Activated CD8-positive, alpha-beta memory T cell treated with anti-CD3 and anti-CD28 coated beads for 1 hour (primary cell): ENCODE data around the gene DDX10.

ENCODE experiments used
- DNase-seq, 2 donors: peaks; one replicate each; pipeline ENCODE4 v3.0.0-alpha.2; 2020; ENCODE audit warnings: low read depth in 1 of 2; ENCODE audit errors: extremely low read depth in 1 of 2

DDX10 gene

DNA sequence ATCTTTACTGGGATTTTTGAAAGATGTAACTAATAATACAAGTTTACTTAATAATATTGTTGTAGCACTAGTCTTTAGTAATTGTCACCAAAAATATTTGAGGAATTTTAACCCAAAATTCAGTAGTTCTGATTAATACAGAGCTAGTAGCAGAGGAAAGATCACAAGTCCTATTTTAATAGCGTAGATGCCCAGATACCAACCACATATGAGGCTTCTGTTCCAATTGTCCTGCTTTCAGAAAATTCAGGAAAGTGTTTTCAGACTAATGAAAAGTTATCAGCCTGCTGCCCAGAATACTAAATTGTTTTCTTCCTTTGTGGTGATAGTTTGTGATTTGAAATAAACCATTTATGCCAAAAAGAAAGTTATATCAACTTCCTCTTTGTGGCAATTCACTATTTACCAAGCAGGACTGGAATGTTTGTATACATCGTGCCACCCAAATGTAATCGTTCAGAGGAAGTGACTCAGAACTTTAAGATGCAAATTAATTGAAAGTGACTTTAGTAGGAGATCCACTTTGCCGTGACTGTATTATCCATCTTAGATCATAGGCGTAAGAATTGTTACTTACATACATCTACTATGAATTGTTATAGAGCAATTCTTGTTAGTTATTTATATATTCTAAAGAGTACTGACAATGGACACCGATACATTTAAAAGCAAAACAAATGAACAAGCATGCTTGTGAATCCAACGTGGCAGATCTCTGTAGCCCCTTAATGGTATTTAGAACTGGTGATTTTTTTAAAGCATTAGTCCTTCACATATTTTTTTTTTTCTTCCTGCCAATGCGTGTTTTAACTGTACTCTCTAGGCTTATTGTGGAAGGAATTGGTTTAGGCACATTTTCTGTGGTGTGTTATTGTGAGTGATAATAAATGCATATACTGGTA is 231.0 kb downstream of the DDX10 start:
- DNase-seq = no peak

DNA sequence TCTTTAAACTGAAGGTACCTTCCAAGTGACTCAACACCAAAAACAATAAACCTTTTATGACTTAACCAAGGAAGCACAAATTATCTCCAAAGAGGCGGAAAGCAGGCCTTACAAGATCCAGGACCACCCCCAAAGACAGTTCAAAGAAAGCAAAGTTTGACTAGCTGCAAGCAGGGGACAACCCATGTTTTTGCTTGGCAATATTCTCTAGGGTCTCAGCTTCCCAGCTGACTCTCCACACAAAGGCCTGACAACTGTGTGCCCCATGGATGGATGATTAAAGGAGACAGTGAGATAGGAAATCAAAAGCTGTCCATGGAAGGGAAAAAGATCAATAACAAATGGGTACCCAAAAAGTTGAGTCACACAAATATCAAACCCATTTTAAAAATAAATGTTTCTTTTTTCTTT is 232.2 kb downstream of the DDX10 start:
- DNase-seq = no peak

DNA sequence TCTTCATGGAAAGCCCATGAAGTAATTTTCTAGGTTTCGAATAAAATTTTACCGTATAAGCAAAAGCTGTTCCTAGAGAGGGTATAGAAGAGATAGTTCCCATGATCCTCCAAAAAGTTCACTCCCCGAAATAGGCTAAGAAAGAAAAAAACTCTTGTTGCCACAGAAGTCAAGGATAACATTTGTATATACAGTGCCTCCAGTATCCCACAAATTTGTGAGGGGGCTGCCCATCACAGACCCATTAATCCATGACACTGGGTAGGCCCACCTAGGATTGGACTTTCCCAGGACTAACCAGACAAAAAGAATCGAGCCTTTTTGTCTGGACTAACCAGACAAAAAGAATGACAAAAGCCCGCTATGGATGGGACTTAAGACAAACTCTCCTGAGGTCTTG is 233.0 kb downstream of the DDX10 start:
- DNase-seq = no peak

DNA sequence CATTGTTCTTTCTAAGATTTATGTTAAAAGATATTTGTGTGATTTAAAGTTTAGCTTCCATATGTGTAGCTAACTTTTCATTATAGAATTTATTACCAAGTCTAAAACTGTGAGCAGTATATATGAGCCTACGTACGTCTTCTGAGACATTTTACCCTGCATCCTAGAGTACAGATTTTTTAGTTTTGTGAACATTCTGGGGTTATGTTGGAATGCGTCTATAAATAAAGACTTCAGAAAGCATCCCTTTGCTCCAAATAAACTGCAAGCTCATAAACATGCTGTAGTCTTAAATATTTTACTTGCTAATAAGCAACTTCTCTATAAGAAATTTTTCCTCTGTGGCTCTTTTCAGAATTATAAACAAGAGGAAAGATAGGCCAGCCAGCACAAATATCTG is 236.5 kb downstream of the DDX10 start:
- no peak for DNase-seq

DNA sequence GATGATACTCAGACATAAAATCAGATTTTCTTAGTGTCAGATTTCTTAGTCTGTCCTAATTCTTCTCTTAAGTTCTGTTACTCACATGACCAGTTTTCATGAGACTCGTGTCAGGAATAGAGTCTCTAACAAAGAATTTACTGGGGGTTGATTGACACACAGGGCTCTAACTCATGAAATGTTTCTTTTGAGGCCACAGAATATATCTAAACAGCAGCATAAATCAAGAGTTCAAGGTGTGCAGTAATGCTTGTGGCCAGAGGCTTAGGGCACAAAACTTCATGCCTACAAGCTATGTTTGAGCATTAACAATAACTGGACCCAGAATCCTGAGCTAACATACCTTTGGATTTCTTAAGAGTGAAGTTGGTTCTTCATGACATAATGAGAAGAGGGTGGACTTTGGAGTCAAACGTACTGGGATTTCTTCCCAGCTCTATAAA is 237.2 kb downstream of the DDX10 start:
- DNase-seq = no peak

DNA sequence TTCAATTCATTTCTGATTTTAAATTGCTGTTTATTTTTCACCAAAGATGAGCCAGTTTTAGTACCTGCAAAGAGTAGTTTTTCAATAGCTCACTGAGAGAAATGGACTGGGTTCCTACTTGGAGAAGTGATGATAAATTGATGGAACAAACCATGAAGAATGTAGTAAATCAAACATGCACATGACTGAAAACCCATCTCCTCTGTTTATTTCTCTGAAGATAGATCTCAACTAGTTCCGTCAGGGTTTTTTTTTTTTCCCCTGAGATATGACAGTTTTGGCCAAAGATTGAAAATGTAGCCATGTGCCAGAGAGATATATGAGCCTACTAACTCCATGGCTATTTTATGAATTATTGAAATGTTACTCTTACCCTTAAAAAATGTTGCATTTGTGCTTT is 239.6 kb downstream of the DDX10 start:
- DNase-seq = no peak

DNA sequence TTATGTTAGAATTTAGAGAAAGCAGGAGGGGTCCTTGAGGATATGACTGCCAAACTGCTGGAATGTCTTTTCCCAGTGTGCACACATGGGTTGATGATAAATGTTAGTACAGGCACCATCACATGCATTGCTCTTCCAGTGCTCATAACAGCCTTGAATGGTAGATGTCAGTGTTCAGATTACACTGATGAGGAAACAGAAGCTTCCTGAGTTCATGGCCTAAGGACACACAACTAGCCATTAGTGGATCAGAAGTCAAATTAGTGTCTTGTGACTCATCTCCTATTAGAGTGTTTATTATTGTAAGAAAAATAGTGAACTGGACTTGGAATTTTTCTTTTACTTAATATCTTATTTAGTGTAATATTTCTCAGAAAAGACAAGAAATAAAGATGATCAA is 241.5 kb downstream of the DDX10 start:
- no peak for DNase-seq

DNA sequence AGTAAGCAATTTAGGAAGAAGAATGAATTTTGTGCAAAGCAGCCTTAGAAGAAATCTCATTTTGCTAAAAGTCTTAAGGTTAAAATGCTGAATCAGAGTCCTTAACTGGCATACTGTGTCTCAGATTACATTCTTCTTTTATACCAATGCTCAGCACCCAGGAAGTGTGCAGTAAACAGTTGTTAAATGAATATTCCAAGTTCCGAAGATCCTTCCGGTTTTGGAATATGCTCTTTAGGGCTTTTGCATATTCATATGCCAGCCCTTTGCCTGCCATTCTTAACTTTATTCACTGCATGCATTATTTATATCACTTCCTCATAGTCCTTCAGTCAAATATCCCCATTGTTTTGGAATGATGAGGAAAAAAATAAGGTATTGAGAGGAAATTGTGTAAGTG is 242.0 kb downstream of the DDX10 start:
- no peak for DNase-seq

DNA sequence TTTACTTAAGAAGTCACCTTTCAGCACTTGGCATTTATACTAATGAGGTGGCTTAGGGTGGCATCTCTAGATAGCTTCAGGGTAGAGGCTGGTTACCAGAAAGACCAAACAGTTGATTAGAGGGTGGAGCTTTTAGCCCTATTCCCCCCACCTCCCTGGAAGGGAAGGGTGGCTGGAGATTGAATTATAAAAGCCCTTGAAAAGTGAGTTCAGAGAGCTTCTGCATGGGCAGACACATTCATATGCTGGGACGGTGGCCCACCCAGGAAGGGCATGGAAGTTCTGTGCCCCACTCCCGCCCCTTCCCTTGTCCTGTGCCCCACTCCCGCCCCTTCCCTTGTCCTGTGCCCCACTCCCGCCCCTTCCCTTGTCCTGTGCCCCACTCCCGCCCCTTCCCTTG is 244.2 kb downstream of the DDX10 start:
- no peak for DNase-seq

DNA sequence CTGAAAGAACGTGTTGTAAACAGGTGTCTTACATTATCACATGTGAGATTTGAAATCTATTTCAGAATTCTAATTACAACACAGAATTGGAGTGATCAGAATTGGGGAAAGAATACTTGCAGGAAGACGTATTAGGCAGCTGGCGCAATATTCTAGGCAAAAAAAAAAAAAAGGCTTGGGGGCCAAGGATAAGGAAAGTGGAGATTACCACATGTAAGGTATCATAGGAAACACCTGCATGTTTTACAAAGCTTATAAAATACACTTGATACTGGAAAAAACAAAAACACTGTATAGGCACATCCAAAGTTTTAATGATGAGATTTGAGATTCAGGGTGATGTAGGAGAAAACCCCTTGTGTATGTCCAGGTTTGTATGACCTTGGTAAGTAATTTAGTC is 245.1 kb downstream of the DDX10 start:
- no peak for DNase-seq

DNA sequence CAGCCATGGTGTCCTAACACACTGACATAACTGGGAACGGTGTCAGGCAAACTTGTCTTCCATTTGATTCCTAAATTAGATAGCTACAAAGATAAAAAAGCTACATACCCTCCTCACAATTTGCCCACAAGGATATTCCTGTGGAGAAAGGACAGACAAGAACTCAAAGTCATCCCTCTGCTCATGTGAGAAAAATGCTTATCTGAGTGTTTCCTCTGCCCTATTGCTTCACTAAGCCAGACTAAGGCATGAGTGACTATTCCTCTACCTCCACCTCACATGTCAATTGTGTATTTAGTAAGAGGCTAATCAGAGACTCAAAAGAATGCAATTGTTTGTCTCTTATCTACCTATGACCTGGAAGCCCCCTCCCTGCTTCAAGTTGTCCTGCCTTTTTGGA is 247.7 kb downstream of the DDX10 start:
- no peak for DNase-seq

DNA sequence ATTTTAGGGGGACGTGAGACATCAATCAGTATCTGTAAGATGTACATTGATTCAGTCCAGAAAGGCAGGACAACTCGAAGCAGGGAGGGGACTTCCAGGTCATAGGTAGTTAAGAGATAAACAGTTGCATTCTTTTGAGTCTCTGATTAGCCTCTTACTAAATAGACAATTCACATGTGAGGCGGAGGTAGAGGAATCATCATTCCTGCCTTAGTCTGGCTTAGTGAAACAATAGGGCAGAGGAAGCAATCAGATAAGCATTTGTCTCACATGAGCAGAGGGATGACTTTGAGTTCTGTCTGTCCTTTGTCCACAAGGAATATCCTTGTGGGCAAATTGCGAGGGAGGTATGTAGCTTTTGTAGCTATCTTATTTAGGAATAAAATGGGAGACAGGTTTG is 248.3 kb downstream of the DDX10 start:
- no peak for DNase-seq

DNA sequence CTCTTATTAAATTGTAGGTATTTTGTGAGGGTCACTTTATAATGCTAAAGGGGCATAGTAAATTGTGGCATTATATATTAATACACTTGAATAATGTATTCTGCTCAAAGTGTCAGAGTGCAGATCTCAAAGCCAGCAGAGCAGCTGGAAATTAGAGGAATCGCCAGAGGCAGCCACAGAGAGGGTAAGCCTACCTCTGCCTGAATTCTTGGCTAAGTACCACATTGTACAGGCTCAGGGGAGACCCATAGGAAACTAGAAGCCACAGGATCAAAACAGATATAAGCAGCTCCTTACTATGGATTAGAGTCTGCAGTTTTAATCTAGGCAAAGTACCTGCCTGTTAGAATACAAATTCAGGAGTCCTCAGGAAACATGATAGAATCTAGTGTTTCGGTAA is 249.3 kb downstream of the DDX10 start:
- no peak for DNase-seq

DNA sequence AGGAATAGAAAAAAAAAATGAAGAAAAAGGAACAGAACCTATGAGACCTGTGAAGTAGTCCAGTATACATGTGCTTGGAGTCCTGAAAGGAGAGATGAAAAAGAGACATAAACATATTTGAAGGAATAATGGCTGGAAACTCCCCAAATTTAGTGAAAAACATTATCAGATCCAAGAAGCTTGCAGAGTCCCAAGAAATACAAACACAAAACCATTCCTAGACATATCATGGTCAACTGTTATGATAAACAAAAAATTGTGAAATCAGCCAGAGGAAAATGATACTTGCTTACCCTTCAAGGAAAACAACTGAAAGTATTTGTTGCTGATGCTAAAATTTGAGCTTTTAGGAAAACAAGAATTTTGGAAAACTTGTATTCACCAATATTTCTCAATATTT is 250.1 kb downstream of the DDX10 start:
- no peak for DNase-seq

DNA sequence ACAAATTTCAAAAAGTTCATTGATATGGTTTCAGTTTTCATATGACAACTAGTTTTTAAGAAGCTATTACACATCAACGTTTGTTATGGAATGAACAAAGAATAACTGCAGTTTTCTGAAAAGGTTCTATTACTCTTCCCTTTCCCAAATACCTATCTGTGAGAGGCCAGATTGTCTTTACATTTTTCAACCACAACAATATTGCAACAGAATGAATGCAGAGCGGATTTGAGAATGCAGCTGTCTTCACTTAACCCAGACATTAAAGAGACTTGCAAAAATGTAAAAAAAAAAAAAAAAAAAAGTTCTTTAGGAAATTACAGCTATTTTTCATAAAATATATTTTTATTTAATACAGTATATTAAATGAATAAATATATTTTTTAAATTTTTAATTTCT is 250.8 kb downstream of the DDX10 start:
- no peak for DNase-seq

DNA sequence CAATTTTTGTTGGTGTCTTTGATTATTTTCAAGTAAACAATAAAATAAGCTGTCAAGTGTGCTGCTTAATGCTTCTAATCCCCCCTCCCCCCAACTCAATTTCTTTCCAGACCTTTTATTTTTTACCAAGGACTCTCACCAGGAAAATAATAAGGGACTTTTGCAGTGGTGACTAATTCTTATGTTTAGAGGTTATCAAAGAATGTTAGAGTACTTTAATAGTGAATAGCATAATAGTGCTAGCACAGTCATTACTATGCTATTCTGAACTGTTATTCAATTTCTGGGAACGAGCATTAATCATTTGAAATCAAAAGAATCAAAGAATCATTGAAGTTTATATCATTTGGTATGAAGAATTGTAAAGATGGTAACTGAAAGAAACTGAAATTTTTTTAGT is 251.4 kb downstream of the DDX10 start:
- DNase-seq = no peak

DNA sequence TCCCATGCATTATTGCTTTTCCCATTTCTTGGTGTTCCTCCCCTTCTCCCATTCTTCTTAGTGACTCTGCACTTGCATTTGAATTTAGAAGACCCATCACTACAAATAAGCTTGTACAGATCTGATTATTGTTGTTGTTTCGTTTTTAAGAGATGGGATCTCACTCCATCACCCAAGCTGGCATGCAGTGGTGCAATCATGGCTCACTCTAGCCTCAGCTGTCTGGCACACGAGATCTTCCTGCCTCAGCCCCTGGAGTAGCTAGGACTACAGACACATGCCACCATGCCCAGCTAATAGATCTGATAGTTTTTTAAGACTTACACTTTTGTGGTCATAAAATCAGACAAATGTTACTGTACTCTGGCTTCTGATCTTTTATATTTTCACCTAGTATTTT is 252.1 kb downstream of the DDX10 start:
- no peak for DNase-seq

DNA sequence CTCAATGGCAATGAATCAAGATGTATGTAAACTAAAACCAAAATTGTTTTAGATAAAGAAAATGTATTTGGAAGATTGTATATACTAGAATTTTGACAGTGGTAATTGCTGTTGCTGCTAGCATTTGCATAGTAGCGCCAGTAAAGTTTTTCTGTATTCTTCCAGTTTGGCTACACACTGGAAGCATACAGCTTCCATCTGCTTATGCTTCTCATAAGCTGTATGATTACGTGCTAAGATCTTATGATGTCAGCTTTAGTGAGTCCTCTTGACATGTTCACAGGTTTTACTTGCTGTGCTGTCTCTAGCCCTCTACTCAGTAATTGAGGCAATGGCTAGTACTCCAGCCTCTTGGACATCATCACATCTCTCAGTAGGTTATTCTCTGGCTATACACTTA is 256.3 kb downstream of the DDX10 start:
- no peak for DNase-seq

DNA sequence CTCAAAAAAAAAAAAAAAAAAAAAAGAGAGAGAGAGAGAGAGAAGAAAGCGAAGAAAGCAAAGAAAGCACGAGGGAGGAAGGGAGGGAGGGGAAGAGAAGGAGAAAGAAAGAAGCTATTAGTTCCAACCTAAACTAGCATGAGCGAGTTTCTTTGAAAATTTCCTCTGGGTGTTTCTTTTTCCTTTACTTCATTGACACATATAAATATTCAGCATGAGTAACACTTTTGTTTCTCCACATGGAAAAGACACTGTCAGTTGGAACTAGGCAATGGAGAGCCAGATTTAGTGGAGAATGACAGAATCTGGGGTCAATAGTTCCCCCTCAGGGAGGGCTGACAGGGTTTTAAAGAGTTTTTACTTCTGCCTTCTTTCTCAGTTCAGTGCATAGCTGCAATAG is 257.4 kb downstream of the DDX10 start:
- no peak for DNase-seq

DNA sequence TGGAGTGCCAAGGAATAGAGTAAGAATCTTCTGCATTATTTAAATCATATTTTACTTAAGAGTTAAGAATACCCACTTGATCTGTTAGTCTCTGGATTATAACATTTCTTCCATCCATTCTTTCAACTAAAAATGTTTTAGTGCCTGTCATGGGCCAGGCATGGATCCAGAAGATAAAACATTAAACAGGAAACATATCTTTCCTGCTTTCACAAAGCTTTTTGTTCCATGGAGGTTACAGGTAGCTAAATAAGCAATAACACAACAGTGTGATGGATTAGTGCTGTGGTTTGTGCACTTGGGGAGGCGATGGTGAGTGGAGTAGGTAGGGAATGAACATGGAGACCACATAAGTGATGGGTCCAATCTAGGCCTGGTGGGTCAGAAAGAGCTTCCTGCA is 258.5 kb downstream of the DDX10 start:
- no peak for DNase-seq

DNA sequence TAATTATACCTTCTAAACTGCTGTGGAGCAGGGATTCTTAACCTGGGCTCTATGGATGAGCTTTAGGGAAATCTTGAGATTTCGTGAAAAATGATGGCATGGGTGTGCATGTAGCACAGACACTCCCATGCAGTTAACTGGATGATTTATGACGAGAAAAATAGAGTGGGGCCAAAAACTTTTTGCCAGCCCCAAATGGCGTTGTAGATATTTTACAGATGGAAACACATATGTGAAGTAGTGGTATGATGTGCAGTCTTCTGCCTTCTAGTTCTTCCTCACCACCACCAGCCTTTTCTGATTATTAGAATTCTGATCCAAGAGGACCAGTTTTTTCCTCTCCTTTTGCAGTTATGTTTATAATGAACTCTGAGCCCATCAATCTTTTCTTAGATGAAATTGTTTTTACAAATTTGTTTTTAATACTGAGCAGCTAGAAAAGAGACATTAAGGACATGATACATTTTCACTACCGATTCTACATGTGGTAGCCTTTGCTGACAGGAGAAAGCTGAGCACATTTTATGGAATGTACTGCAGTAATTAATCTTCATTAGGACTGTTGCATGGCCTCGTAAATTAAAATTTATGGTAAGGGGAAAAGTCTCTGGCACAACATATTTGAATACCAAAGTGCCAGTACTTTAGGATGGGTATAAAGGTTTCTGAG is 261.4 kb downstream of the DDX10 start:
- no peak for DNase-seq

DNA sequence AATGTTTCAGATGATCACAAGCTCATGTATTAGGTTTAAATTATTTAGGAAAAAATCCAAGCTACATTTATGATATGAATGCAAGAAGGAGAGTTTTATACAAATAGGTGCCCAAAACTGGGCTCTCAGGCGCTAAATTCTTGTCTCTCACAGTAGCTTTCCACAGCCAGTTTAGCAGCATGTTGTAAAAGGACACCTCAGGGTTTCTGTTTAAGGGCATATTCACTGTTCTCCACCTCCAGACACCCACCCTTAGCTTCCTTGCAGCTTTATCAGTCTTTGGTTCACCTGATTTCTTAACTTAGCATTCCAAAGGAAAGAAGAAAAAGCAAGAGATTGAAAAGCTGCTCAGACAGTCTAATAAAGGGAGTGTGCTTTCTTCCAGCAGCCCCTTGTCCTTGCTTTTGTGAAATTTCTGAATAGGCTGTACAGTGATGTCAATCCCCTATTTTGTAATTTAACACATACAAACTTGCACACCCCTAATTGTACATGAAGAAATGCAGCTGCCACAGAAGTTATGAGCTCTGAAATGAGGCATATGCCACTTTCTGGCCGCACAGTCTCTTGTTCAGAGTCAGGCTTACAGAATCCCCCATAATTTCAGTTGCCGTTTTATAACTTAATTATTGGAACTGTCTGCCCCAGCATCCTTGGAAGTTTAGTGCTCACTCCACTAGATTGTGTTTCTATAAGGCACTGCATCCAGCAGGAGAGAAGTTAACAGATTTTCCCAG is 262.1 kb downstream of the DDX10 start:
- DNase-seq = no peak
